Natural killer cell (primary cell): Measurements from ENCODE around the gene ST8SIA1. TPM values are rescaled to one million over a fixed set of nuclear protein-coding genes. Genes with fewer than 3 reads are reported as not detected.

Experiments used
- ATAC-seq, 3 donors: fragments of 150-1000 bp in 2 of 3; fragments of 200-7000 bp in 1 of 3; cut with Tn5 transposase; 1 replicate in 1 of 3; 2 replicates in 2 of 3; pipeline ENCODE4 v1.10.0; 2021; ENCODE audit warnings: mild to moderate bottlenecking in 2 of 3, moderate library complexity in 2 of 3
- DNase-seq, 2 donors: peaks; one replicate each; pipeline versions ENCODE4 v3.0.0 to v3.0.0-alpha.2; 2013 to 2021; ENCODE audit warnings: mixed read lengths in 1 of 2
- H3K27ac ChIP-seq: one replicate; pipeline ENCODE4 v1.5.1; 2013; ENCODE audit warnings: mild to moderate bottlenecking, low read length
- H3K27me3 ChIP-seq: one replicate; pipeline ENCODE4 v1.6.1; 2013; ENCODE audit warnings: low read length; ENCODE audit not compliant: control insufficient read depth, insufficient read depth
- H3K36me3 ChIP-seq: one replicate; pipeline ENCODE4 v1.6.1; 2013; ENCODE audit warnings: low read length; ENCODE audit not compliant: control insufficient read depth, insufficient read depth
- H3K4me1 ChIP-seq: one replicate; pipeline ENCODE4 v1.6.1; 2013; ENCODE audit warnings: low read length; ENCODE audit not compliant: control insufficient read depth, insufficient read depth
- H3K4me3 ChIP-seq: one replicate; pipeline ENCODE4 v1.5.1; 2013; ENCODE audit warnings: low read length
- H3K9me3 ChIP-seq: one replicate; pipeline ENCODE4 v1.6.1; 2013; ENCODE audit warnings: low read length; ENCODE audit not compliant: control insufficient read depth, insufficient read depth
- H3K27ac Mint-ChIP-seq, 2 donors: one replicate each; pipeline ENCODE4 v1.8.0; 2022; ENCODE audit warnings: mild to moderate bottlenecking in 2 of 2, mixed read lengths in 2 of 2, moderate library complexity in 1 of 2
- H3K27me3 Mint-ChIP-seq, 2 donors: one replicate each; pipeline ENCODE4 v1.8.0; 2022; ENCODE audit warnings: low read depth in 2 of 2, mixed read lengths in 2 of 2
- H3K36me3 Mint-ChIP-seq: one replicate; pipeline ENCODE4 v1.8.0; 2022; ENCODE audit warnings: mixed read lengths
- H3K4me1 Mint-ChIP-seq, 2 donors: one replicate each; pipeline ENCODE4 v1.8.0; 2022; ENCODE audit warnings: mixed read lengths in 2 of 2
- H3K4me3 Mint-ChIP-seq: one replicate; pipeline ENCODE4 v1.8.0; 2022; ENCODE audit warnings: mild to moderate bottlenecking, moderate library complexity, mixed read lengths
- H3K9me3 Mint-ChIP-seq, 2 donors: one replicate each; pipeline ENCODE4 v1.8.0; 2022; ENCODE audit warnings: mixed read lengths in 2 of 2
- WGBS: methylation state at CpG from one replicate; pipeline ENCODE4 v1.1.7; 2013; ENCODE audit warnings: missing lambda C conversion rate; ENCODE audit not compliant: insufficient coverage; 5-methylcytosine and 5-hydroxymethylcytosine counted together
- intact Hi-C: fragments of 100-400 bp; cut with micrococcal nuclease; formaldehyde crosslinking; loops from one replicate; pipeline ENCODE4 v1.14.2; 2022
- total RNA-seq, 4 donors: library from RNA; stranded (reverse); fragments of 120-200 nt in 1 of 4; gene quantifications; one replicate each; pipeline versions ENCODE4 v1.2.3 to v1.2.4, GENCODE V29; 2013 to 2022
- TF ChIP-seq, protein P1 (sequence below): fragments of 200-600 bp; IDR thresholded peaks from one replicate; pipeline ENCODE4 v1.8.0; 2022; ENCODE audit warnings: antibody characterized with exemption

Gene ST8SIA1
- total RNA-seq, 3 donors from 2014 or later (not counting 1 experiment from before 2014, with no cell fraction given), result 0.60 to 0.79 TPM; not detected in 1

DNA sequence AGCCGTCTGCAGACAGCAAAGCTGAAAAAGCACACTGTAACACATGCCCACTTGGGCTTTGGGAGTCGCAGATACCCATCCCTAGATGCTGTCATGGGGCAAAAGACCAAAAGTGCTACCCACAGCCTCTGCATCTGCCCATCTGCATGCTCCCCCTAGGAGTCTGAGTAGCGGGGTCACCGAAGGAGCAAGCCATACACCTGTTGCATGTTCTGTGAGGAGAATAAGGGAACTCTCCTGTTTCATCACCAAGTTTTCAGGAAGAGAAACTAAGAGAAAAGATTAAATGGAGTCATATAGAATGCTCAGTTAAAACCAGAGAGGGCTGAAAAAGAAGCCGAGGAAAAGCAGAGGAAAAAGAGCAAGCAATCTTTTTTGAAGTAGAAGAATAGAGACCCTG is 13.7 kb upstream of the ST8SIA1 start:
- H3K4me1 Mint-ChIP-seq, result no peaks in the 10 kb centered on the region
- Histone ChIP-seq H3K27me3 (no peaks in the 10 kb centered on the region), H3K27ac (no peak overlapping the region), H3K4me3 (no peak overlapping the region), H3K9me3 (no peaks in the 10 kb centered on the region), H3K4me1 (no peaks in the 10 kb centered on the region), H3K36me3 (no peaks in the 10 kb centered on the region)
- DNase-seq (no peak), ATAC-seq (no peak)
- H3K36me3 Mint-ChIP-seq, result no peaks in the 10 kb centered on the region
- H3K27me3 Mint-ChIP-seq, result peaks cover 13 to 25% of the 10 kb centered on the region in 2 donors
- H3K27ac Mint-ChIP-seq, result no peak overlapping the region
- H3K4me3 Mint-ChIP-seq, result no peak overlapping the region
- intact Hi-C loops, result no loop called here
- WGBS, result 90% methylated on average over 5 of the region's 5 CpGs
- peaks cover 0 to 3% of the 10 kb centered on the region in 2 donors for H3K9me3 Mint-ChIP-seq
- TF ChIP-seq, protein P1, sequence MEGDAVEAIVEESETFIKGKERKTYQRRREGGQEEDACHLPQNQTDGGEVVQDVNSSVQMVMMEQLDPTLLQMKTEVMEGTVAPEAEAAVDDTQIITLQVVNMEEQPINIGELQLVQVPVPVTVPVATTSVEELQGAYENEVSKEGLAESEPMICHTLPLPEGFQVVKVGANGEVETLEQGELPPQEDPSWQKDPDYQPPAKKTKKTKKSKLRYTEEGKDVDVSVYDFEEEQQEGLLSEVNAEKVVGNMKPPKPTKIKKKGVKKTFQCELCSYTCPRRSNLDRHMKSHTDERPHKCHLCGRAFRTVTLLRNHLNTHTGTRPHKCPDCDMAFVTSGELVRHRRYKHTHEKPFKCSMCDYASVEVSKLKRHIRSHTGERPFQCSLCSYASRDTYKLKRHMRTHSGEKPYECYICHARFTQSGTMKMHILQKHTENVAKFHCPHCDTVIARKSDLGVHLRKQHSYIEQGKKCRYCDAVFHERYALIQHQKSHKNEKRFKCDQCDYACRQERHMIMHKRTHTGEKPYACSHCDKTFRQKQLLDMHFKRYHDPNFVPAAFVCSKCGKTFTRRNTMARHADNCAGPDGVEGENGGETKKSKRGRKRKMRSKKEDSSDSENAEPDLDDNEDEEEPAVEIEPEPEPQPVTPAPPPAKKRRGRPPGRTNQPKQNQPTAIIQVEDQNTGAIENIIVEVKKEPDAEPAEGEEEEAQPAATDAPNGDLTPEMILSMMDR, result no peak

DNA sequence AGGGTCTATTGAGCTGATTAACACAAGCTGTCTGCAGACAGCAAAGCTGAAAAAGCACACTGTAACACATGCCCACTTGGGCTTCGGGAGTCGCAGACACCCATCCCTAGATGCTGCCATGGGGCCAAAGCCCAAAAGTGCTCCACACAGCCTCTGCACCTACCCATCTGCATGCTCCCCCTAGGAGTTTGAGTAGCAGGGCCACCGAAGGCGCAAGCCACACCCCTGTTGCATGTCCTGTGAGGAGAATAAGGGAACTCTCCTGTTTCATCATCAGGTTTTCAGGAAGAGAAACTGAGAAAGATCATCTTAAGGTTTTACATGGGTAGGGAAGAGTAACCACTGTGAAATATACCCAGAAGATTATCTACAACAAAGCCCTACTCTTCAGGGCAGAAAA is 5.6 kb upstream of the ST8SIA1 start:
- ATAC-seq (no peak), DNase-seq (no peak)
- peaks cover 2% of the 10 kb centered on the region for H3K27me3 ChIP-seq
- Mint-ChIP-seq H3K4me3 (no peak overlapping the region), H3K27me3 (peaks cover 44 to 61% of the 10 kb centered on the region in 2 donors), H3K4me1 (peaks cover 6 to 10% of the 10 kb centered on the region in 2 donors), H3K36me3 (peaks cover 8% of the 10 kb centered on the region), H3K27ac (no peak overlapping the region), H3K9me3 (peaks cover 0 to 2% of the 10 kb centered on the region in 2 donors)
- intact Hi-C loops, result no loop called here
- H3K4me1 ChIP-seq, result peaks cover 6% of the 10 kb centered on the region
- TF ChIP-seq, protein P1, result no peak
- H3K4me3 ChIP-seq, result no peak overlapping the region
- 84% methylated on average over 4 of the region's 4 CpGs for WGBS
- H3K36me3 ChIP-seq, result no peaks in the 10 kb centered on the region
- no peaks in the 10 kb centered on the region for H3K9me3 ChIP-seq
- H3K27ac ChIP-seq, result no peak overlapping the region

DNA sequence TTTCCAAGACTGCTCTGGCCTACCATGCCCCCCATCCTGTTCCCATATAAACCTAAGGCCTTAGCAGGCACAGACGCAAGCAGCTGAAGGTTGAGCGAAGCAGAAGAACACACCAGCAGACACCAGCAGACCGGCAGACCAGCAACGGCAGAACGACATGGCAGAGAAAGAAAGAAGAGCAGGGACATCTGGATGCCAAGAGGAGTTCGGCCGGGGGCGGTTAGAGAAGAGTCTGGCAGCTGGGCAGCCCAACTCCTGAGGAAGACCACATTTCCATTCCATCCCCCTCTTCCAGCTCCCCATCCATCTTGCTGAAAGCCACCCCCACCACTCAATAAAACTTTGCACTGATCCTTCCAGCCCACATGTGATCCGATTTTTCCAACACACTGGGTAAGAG is 5.2 kb upstream of the ST8SIA1 start:
- no peak for DNase-seq
- Mint-ChIP-seq H3K9me3 (peaks cover 0 to 2% of the 10 kb centered on the region in 2 donors), H3K4me1 (peaks cover 11 to 15% of the 10 kb centered on the region in 2 donors), H3K27me3 (peaks cover 48 to 61% of the 10 kb centered on the region in 2 donors), H3K36me3 (peaks cover 8% of the 10 kb centered on the region), H3K27ac (no peak overlapping the region), H3K4me3 (no peak overlapping the region)
- H3K27me3 ChIP-seq, result peaks cover 2% of the 10 kb centered on the region
- H3K27ac ChIP-seq, result no peak overlapping the region
- no peaks in the 10 kb centered on the region for H3K9me3 ChIP-seq
- TF ChIP-seq, protein P1, result no peak
- ATAC-seq, result no peak
- intact Hi-C loops, result loop anchor here (10.0 kb wide), 1 partner anchor 105 kb away; no protein-coding TSS in a partner anchor
- H3K4me1 ChIP-seq, result peaks cover 11% of the 10 kb centered on the region
- WGBS, result 94% methylated on average over 9 of the region's 9 CpGs
- no peaks in the 10 kb centered on the region for H3K36me3 ChIP-seq
- H3K4me3 ChIP-seq, result no peak overlapping the region

DNA sequence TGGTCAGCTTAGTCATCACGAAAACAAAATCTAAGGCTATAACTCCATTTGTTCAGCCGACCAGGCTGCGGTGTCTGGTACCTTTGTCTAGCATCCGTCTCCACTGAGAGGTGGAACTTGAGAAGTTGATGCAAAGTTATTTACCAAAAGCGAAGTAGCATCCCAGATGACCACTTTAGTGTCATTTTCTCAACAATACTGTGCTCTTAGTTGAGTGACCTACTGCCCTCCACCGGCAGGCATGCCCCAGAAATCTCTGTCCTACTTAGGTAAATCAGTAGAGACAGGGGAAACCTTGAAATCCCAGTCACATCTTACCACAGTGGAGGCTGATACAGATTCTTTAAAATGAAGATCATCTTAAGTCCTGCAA is 1.3 kb upstream of the ST8SIA1 start:
- intact Hi-C loops, result loop anchor here (1.0 to 10.0 kb wide), 2 partner anchors 109 to 234 kb away; no protein-coding TSS in a partner anchor
- H3K4me1 ChIP-seq, result peaks cover 24% of the 10 kb centered on the region
- H3K9me3 Mint-ChIP-seq, result no peaks in the 10 kb centered on the region
- H3K4me1 Mint-ChIP-seq, result peaks cover 18 to 21% of the 10 kb centered on the region in 2 donors
- WGBS, result 5% methylated on average over 6 of the region's 6 CpGs
- DNase-seq, result no peak
- H3K36me3 Mint-ChIP-seq, result peaks cover 2% of the 10 kb centered on the region
- no peaks in the 10 kb centered on the region for H3K36me3 ChIP-seq
- no peak overlapping the region for H3K27ac ChIP-seq
- no peaks in the 10 kb centered on the region for H3K9me3 ChIP-seq
- H3K27ac Mint-ChIP-seq, result peak overlapping the region in 1 of 2 donors; percentile 76
- peak overlapping the region; percentile 51 for H3K4me3 ChIP-seq
- TF ChIP-seq, protein P1, result no peak
- H3K27me3 Mint-ChIP-seq, result peaks cover 56 to 64% of the 10 kb centered on the region in 2 donors
- H3K27me3 ChIP-seq, result peaks cover 9% of the 10 kb centered on the region
- peak overlapping the region; percentile 94 for H3K4me3 Mint-ChIP-seq
- no peak for ATAC-seq
